GM19452 (cell line): Measurements from ENCODE around the gene CCDC6.
"Not testable (repeated sequence)": the region's sequence is repeated elsewhere in the genome, so short reads cannot be mapped to it uniquely, and the experiment has no call there.

ENCODE experiments used
- ATAC-seq: cut with Tn5 transposase; IDR thresholded peaks from one replicate; pipeline ENCODE4 v1.9.1; 2021; ENCODE audit not compliant: unreplicated experiment

The CCDC6 gene

DNA sequence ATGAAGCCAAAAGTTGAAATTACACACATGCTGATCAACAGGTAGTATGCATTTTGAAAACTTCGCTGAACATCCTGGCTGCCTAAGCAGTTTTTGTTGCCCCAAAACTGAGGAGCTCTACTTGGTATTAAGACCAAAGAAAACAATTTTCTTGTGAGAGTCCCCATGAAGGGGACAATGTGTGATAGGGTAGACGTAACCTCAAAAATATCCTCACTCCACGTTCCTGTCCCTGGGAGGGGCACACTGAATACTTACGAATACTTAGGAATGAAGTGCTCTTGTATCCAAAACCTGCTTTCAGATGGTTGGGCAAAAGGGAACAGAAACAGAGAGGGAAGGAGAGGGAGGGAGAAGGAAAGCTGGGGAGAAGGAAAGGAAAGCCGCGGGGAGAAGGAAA, 24.7 kb downstream of the CCDC6 start:
- ATAC-seq = no peak

DNA sequence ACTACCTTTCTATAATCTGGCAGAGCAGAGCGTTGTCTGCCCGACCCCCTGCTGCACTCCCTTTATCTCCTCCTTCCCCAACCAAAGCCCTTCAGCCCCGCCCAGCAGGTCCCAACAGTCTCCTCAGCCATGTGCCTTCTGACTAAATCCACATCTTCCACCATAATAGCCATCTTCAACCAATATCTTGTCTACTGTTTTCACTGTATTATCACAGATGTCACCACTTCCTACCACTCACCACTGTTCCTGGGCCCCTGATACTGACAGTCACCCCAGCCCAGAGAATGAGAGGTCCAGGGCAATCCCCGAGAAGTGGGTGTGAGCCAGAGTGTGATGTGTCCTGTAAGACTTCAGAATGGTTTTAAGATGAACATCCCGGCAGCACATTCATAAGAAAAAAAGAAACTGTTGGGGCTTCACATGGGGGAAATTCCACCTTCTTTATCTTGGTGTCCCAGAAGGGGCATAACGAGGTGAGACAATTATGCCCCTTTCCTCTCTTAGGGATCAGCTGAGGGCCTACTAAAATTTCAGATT, 25.3 kb downstream of the CCDC6 start:
- peak; percentile 70 for ATAC-seq

DNA sequence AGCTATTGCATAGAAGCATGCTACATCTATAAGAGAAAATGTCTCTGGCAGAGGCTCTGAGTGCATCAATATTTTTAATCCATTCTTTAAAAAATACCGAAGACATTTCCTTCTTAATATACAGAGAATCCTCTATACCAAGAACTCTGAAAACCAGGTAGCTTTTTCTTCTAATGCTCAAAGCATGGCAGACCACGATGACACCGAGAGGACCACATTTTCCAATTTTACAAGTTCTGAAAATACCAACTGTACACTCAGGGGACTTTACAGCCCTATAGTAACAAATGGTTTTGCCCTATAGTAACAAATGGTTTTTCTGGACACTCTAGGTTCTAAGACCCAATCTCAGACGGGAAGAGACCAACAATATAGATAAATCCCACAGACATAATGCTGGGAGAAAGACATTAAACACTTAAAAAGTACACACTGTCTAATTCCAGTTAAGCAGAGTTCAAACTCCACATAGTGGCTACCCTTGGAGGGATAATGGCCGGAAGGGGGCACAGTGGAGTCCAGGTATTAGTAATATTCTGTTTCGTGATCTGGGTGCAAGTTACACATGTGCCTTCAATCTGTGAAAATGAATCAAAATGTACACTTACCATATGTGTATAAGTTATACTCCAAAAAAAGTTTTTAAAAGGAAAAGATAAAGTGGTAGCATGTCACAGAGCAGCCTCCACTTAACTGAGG, 26.2 kb downstream of the CCDC6 start:
- ATAC-seq = no peak

DNA sequence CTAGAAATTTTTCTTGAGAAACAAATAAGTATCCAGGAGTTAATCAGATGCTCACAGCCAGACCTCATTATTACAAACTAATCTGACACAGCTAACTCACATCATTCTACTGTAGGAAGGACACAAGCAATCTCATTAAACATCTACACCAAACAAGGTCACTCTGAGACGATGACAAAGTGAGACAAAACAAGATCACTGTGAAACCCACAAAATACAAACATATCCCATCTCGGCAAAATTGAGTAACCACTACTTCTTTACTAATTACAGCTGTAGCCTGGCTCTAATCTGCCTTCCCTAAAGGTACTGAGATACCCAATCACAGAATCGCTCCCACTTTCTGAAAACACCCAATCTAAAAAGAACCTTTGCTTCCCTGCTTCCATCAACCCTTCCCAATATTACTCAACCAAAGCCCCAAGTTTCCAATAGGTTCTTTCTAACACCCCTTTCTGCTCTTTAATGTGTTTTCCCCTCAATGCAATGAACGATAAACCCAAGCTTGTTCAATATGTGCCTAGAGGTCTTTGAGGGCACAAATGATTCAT, 26.9 kb downstream of the CCDC6 start:
- peak; percentile 46 for ATAC-seq

DNA sequence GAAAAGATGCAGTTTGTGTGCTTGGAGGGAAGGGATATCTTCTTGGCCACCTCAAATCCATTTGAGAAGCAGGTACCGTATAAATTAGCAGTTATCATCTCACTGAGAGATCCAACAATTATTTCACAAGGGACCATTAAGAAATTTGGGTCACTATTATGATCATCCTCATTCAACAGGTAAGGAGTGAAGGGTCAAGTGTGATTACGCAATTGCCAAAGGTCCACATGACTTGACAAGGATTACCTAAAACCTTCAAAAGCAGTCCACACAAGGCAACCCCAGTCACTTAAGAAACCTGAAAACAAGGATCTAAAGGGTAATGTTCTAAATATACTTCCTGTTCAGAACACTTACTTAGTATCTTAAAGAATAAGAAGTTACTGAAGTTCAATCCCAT, 27.4 kb downstream of the CCDC6 start:
- no peak for ATAC-seq

DNA sequence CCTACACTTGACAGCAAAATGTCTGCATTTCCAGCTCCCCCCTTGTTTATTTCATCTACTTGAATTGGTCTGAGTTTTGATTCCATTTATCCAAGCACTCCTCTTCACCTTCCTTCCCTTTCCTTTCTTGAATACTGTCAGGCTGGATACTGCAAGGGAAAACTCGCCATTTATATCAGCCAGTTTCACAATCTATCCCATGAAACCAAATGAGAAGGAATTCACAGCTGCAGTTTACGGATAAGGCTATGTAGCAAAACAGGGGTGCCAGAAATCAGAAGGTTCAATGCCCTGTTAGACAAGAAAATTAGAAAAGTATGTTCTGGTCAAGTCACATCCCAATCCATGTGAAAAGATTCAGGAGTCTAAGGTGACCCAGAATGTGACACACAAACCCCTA, 28.1 kb downstream of the CCDC6 start:
- ATAC-seq = no peak

DNA sequence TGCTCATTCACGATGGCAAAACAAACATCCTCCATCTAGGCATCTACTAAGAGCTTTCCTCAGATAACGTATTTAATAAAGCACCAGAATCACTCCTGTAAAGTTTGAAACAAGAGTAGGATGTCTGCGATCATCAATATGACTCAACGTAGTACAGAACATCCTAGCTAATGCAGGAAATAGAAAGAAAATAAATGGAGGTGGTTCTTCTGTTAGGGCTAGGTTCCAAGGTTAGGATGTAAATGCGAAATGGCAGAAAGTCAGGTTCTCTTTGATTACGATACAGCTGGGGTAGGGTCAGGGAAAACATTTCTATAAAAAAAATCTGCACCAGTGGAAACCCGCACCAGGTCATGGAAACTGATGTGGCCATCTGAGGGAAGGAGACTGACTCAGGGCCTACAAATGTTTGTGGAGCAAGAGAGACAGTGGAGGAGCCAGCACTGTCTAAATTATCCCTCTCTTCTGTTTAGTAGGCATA, 29.1 kb downstream of the CCDC6 start:
- no peak for ATAC-seq

DNA sequence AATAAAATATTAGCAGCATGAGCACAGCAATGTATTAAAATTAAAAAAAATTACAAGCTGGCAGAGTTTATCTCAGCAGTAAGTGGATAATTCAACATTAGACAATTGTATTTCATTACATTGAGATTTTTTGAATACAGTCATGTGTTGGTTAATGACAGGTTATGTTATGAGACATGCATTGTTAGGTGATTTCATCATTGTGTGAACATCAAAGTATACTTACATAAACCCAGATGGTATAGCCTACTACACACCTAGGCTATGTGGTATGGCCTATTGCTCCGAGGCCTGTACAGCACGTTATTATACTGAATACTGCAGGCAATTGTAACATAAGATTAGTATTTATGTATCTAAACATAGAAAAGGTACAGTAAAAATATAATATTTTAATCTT, 29.7 kb downstream of the CCDC6 start:
- ATAC-seq = no peak

DNA sequence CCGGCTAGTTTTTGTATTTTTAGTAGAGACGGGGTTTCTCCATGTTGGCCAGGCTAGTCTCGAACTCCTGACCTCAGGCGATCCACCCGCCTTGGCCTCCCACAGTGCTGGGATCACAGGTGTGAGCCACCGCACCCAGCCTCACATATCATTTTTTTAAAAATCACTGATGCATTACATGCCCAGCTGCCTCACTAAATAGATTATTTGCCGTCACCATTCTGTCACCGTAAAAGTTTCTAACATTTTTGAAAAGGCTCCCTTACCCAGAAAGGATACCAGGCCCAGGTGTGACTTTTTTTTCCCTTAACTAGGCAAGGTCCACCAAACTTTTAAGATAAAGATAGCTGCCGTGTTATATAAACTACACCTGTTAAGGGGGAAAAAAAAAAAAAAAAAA, 30.1 kb downstream of the CCDC6 start:
- not testable (repeated sequence) for ATAC-seq

DNA sequence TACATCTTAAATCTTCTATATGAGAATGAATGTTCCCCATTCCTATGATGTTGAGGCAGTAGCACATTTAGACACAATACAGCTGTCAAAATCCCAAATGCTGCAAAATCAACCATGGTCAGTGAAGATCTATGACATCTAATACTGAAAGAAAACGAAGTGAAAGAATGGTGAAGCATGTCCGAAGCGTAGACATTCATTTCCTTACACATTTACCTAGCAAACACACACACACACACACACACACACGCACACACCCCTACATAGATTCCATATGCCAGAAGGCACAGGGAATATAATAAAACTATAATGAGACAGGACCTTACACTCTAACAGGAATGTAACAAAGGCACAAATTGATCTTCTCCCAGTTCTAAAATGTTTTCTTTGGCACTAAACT, 32.5 kb downstream of the CCDC6 start:
- ATAC-seq = no peak

DNA sequence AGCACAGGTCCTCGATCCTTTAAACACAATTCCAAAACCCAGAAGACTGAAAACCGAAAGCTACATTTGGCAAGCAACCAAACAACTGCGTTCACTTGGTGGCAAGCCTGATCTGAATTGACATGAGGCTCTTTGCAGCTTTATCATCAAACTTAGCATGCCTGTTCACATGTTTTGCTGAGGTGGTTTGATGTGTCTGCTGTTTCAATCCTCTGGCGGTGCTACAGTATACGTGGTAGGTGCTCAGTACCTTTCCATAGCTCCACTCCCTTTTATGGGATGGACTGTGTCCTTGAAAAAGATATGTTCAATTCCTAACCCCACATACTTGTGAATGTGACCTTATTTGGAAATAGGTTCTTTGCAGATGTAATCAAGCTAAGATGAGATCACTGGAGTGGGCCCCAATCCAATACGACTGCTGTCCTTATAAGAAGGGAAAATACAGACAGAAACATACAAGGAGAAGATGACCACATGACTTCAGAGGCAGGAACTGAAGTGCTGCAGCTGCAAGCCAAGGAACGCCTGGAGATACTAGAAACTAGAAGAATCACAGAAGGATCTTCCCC, 33.4 kb downstream of the CCDC6 start:
- no peak for ATAC-seq

DNA sequence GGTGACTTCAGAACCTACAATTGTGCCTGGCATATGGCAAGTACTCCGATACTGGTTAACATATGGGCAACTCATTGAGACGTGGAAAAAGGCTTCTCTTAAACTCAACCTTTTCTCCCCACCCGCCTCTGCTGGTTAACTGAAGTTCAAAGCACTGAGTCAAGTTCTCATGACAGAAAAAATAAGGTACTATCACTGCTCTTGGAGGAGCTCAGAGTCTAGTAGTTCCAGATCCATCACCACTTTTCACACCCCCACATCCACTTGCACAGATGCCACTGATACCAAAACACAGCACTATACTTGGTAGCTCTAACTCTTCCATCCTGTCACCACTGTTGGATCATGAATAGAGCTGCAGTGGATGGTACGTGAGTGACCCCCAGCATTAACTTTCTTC, 36.2 kb downstream of the CCDC6 start:
- ATAC-seq = no peak

DNA sequence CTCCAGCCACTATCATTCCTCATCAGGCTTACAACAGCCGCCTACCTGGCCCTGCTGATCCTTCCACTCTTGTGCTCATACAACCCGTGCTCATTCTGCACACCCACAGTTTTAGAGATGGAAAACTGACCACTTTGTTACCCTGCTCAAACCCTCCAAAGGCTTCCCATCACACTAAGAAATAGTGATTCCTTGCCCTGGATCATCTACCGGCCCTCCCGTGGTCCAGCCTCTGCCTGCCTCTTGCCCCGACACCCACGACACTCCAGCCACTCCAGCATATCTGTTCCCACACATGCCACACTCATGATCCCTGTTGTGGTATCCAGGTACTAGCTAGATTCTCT, 36.8 kb downstream of the CCDC6 start:
- no peak for ATAC-seq

DNA sequence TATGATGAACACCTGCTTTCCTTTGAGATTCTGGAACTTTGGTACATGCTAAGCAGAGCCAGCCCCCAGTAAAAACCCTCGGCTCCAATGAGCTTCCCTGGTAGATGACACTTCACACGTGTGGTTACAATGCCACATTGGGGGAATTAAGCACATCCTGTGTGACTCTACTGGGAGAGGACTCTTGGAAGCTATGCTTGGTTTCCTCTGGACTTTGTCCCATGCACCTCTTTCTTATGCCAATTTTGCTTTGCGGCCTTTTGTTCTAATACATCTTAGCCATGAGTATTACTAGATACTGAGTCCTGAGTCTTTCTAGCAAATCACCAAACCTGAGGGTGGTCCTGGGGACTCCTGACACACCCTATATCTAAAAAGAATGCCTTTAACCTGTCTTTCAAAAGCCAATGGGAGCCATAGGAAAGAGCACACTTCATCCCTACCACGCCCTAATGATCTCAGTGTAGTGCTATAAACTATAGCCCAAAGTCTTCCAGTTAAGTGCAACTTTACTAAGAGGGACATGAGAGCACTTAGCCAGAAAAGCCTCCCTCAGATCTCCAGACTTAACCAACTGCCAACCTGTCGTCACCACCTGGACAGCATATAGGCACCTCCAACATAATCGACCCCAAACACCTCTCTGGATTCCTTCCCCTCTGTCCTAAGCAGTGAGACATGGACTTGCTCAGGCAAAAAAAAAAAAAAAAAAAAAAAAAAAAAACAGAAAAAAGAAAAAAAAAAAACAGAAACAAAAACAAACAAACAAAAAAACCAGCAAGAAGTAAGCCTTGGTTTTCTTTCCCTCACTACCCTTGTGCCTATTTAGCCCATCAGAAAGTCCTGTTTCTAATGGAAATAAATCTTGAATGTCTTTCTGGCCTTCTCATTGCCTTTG, 37.4 kb downstream of the CCDC6 start:
- no peak for ATAC-seq

DNA sequence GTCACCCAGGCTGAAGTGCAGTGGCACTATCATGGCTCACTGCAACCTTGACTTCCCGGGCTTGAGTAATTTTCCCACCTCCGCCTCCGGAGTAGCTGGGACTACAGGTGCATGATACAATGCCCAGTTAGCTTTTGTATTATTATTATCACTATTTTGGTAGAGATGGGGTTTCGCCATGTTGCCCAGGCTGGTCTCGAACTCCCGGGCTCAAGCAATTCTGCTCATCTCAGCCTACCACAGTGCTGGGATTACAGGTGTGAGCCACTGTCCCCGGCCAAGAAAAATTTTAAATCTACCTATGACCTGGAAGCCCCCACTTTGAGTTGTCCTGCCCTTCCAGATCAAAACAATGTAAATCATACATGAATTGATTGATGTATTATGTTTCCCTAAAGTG, 38.8 kb downstream of the CCDC6 start:
- ATAC-seq = no peak

DNA sequence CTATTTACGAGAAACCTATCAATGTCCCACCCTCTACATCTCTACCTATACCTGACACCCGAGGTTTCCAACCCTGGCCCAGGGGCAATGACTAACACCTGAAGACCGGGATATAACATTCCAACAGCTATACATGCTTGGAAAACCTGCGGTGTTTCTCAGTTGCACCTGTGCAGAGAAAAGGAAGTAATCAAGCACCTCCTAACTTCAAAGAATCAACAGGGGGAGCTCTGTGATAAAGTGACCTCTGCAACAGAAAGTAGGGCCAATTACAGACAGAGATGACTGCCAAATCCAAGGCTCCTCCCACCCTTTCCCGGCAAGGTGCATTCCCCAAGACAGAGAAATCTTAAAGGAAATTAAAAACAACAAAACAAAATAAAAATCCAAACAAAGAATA, 41.3 kb downstream of the CCDC6 start:
- ATAC-seq = peak; percentile 74

DNA sequence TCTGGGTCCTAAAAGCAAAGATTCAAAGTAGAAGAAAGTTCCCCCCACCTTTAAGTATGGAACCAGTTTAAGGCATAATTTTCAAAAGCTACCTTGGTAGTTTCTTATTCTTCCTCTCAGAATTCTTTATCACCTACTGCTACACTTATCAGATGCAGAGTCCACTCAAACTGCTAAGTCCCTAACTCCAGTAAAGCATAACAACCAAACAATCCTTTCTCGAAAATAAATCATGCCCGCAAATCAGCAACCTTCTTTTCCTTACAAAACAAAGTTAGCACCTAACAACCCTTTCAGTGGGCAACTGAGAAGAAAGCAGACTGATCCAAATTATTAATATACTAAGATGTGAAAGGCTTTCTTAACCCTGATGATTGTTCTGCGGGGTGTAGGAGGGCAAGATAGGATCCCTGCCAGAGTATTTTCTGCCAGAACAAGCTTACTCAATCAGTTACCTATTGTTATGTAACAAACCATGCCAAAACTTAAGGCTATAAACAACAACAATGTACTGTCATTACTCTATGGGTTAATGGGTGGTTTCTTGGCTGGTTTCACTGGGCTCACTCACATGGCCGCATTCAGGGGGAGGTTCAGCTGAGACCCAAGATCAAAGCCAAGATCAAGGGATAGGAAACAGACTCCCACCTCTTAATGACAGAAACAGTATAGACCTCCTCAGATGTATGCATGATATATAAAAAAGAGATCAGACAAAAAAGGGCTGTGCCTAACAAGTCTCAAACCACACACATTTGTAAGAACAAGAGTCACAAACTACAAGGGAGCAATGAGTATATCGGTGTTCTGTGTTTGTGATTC, 42.0 kb downstream of the CCDC6 start:
- no peak for ATAC-seq

DNA sequence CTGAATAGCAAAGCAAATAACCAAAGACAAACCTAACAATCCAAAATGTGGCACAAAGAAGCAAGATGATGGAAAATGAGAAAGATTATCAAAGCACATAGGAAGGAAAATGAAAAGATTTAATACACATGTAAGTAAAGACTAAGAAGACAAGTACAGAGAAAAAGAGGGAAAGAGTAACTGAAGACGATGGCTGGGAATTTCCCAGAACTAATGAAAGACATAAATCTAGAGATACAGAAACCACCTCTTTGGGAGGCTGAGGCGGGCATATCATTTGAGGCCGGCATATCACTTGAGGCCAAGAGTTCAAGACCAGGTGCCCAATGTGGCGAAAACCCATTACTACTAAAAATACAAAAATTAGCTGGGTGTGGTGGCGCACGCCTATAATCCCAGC, 46.8 kb downstream of the CCDC6 start:
- no peak for ATAC-seq

DNA sequence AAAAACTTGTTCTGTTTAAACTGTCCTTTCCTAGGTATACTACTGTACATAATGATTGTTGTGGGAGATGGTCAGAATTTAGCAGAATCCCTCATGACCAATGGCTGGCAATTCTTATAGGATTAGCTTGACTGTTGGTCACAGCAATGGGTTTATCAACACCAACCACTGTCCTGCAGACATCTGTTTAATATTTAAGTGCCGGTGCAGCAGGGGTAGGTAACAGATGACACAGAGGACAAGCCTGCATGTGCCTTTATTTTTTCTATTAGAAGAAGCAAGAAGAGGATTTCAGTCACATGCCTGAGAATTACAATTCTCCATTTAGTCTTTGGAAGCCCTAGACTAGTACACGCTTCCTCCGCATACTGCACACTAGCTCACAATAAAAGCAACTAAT, 48.4 kb downstream of the CCDC6 start:
- ATAC-seq = no peak

DNA sequence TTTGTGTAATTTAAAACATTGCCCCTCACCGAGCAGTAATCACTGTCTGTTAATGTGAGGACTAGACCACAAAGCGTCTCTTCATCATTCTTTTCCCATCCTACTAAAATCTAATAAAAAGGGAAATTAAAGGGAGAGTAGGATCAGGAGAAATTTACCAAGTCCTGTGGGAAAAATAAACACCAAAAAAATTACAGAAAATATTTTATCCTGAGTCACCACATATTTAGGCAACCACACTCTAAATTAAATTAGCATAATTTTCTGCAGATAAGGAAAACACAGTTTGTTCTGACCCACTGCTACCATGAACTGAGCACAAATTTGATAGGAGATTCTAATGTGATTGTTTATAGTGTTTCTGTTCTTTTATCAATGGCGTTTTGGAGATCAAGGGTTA, 49.3 kb downstream of the CCDC6 start:
- ATAC-seq = no peak

DNA sequence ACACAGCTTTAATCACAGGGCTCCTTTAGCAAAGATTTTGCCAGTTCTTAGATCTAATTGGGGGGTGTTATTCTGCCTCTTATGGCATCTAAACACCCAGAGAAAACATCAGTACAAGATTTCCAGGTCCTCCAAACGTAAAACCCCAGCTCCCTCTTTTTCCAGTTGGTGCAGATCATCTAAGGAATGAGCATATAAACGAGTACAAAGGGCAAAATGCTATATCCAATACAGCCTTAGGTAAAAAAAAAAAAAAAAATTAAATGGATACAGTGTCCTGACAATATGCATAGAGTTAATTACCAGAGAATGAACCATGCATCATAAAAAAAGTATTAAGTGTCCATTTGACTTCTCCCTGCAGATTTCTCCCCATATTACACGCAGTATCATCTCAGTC, 50.3 kb downstream of the CCDC6 start:
- no peak for ATAC-seq
